ENCODE results near the gene BEND6. TPM values are rescaled to one million over a fixed set of nuclear protein-coding genes. Genes with fewer than 3 reads are reported as not detected.
A peak's percentile ranks its signal among the peaks of the same experiment; 100 is the strongest.

Gene BEND6
- polyA plus RNA-seq, 1 of the 3 experiments (the other 2 are of a cell fraction): 6.9 TPM

- Histone ChIP-seq H3F3A (replicated peaks; ENCODE audit: insufficient read depth) (peaks cover 12% of the 10 kb centered on the region), H2AFZ (ENCODE audit: low read depth) (no peak overlapping the region), H3K9me3 (no peaks in the 10 kb centered on the region), H3K79me2 (ENCODE audit: insufficient read depth) (peaks cover 46% of the 10 kb centered on the region), H3K4me2 (peak overlapping the region; percentile 79), H3K27ac (ENCODE audit: low read depth in 2 of 2, low read length in 1 of 2) (no peak overlapping the region), H3K9me2 (no peaks in the 10 kb centered on the region), H3K4me3 (ENCODE audit: low read depth in 2 of 2, low read length in 1 of 2) (peak overlapping the region; percentile 36 to 56; a peak in 3 of 4 replicates), H3K36me3 (replicated peaks in 1 of 2; ENCODE audit: control insufficient read depth in 1 of 2, insufficient read depth in 2 of 2, low read length in 1 of 2) (peaks cover 36 to 46% of the 10 kb centered on the region in 2 experiments), H3K4me1 (ENCODE audit: control insufficient read depth in 1 of 2, insufficient read depth in 2 of 2, low read depth in 1 of 2, low read length in 1 of 2) (peaks cover 0 to 12% of the 10 kb centered on the region in 2 experiments; a peak in 2 of 4 replicates), H4K20me1 (ENCODE audit: insufficient read depth) (peaks cover 7% of the 10 kb centered on the region; the same call in 1 of the 2 replicates), H3K9ac (peak overlapping the region; percentile 10; the same call in 1 of the 2 replicates), H3K27me3 (ENCODE audit: insufficient read depth) (no peaks in the 10 kb centered on the region)
- TF ChIP-seq FOSL2 (IDR thresholded peaks at IDR 0.05; ENCODE audit: borderline replicate concordance, low read depth): no peak
- 0 out of 2 replicates have a peak, but pooled peaks have one; percentile 17 for TF ChIP-seq PBX3 (IDR thresholded peaks at IDR 0.05)
- WGBS (ENCODE audit: low lambda C conversion rate): 52% methylated on average over 5 of the region's 5 CpGs
- ChIA-PET CTCF (no interaction called here), POLR2A (interaction anchor here (0.6 kb wide), 1 partner anchor 43 kb away, joined by 3 read pairs; no protein-coding TSS in a partner anchor)
- DNase-seq: no peak
Observed at GRCh38 chr6:57048577-57048976, 93.7 kb downstream of the BEND6 start.

GRCh38 chr6:57063847-57064246 is 108.9 kb downstream of the BEND6 start:
- Histone ChIP-seq H3K36me3 (replicated peaks in 1 of 2; ENCODE audit: control insufficient read depth in 1 of 2, insufficient read depth in 2 of 2, low read length in 1 of 2) (peaks cover 20 to 29% of the 10 kb centered on the region in 2 experiments), H3K27me3 (ENCODE audit: insufficient read depth) (no peaks in the 10 kb centered on the region), H3K9me2 (no peaks in the 10 kb centered on the region), H3K9ac (no peak overlapping the region), H3K4me2 (no peak overlapping the region), H3F3A (replicated peaks; ENCODE audit: insufficient read depth) (peaks cover 21% of the 10 kb centered on the region), H3K9me3 (no peaks in the 10 kb centered on the region), H3K79me2 (ENCODE audit: insufficient read depth) (no peaks in the 10 kb centered on the region), H3K27ac (ENCODE audit: low read depth in 2 of 2, low read length in 1 of 2) (no peak overlapping the region; a peak in 1 of 4 replicates), H4K20me1 (ENCODE audit: insufficient read depth) (no peaks in the 10 kb centered on the region), H3K4me3 (ENCODE audit: low read depth in 2 of 2, low read length in 1 of 2) (no peak overlapping the region), H2AFZ (ENCODE audit: low read depth) (no peak overlapping the region), H3K4me1 (ENCODE audit: control insufficient read depth in 1 of 2, insufficient read depth in 2 of 2, low read depth in 1 of 2, low read length in 1 of 2) (peaks cover 0 to 16% of the 10 kb centered on the region in 2 experiments; a peak in 2 of 4 replicates)
- WGBS (ENCODE audit: low lambda C conversion rate): 96% methylated on average over 3 of the region's 3 CpGs
- TF ChIP-seq CHD2 (IDR thresholded peaks at IDR 0.05; ENCODE audit: low read length, partially characterized antibody) (no peak), RCOR1 (IDR thresholded peaks at IDR 0.05; ENCODE audit: low read length) (no peak), POLR2AphosphoS5 (IDR thresholded peaks at IDR 0.05; ENCODE audit: low read depth, low read length) (no peak), IRF3 (IDR thresholded peaks at IDR 0.05; ENCODE audit: low read depth, low read length) (no peak), TEAD4 (IDR thresholded peaks at IDR 0.05; ENCODE audit: borderline replicate concordance, insufficient read depth) (no peak), ZBTB33 (IDR thresholded peaks at IDR 0.05; ENCODE audit: borderline replicate concordance, low read depth) (no peak), NRF1 (IDR thresholded peaks at IDR 0.05; ENCODE audit: low read depth, low read length) (no peak), TAF1 (IDR thresholded peaks at IDR 0.05; ENCODE audit: borderline replicate concordance, low read depth, low read length) (no peak), FOSL2 (IDR thresholded peaks at IDR 0.05; ENCODE audit: borderline replicate concordance, low read depth) (no peak), MAX (IDR thresholded peaks at IDR 0.05; ENCODE audit: low read depth) (no peak), MXI1 (IDR thresholded peaks at IDR 0.05; ENCODE audit: low read depth, low read length) (no peak), EP300 (IDR thresholded peaks at IDR 0.05; ENCODE audit: borderline replicate concordance in 1 of 2, low read depth in 1 of 2, low read length in 1 of 2) (no peak), MEF2A (IDR thresholded peaks at IDR 0.05; ENCODE audit: borderline replicate concordance, low read depth) (no peak), NFIC (IDR thresholded peaks at IDR 0.05; ENCODE audit: borderline replicate concordance) (no peak), RAD21 (IDR thresholded peaks at IDR 0.05; ENCODE audit: low read length) (no peak)
- DNase-seq: no peak
- ChIA-PET POLR2A (no interaction called here), CTCF (no interaction called here)
